Neural cell (in vitro differentiated cells): ENCODE measurements around the gene IQGAP2. TPM values are rescaled to one million over a fixed set of nuclear protein-coding genes. Genes with fewer than 3 reads are reported as not detected.

Experiments used
- H2AFZ ChIP-seq: fragments of 200-600, 300-800 bp; sonication (generic), shearing (Covaris generic); 2 replicates; pipeline ENCODE4 v1.6.0; 2014; ENCODE audit warnings: low read depth, mild to moderate bottlenecking, antibody characterized with exemption, low read length, moderate library complexity
- H3F3A ChIP-seq: fragments of 200-600 bp; shearing (Covaris generic); 2 replicates; pipeline ENCODE4 v1.6.1; 2016; ENCODE audit warnings: mild to moderate bottlenecking, moderate library complexity, mixed read lengths, antibody characterized with exemption, low read length; ENCODE audit not compliant: insufficient read depth, poor library complexity, severe bottlenecking
- H3K27ac ChIP-seq: fragments of 200-600, 300-800 bp; sonication (generic), shearing (Covaris generic); 2 replicates; pipeline ENCODE4 v1.5.1; 2014; ENCODE audit warnings: mild to moderate bottlenecking, low read length, moderate library complexity
- H3K27me3 ChIP-seq: fragments of 300-800, 200-600 bp; sonication (generic), shearing (Covaris generic); 2 replicates; pipeline ENCODE4 v1.6.0; 2014; ENCODE audit warnings: mild to moderate bottlenecking, low read depth, low read length, moderate library complexity; ENCODE audit not compliant: insufficient read depth
- H3K36me3 ChIP-seq: fragments of 300-800, 200-600 bp; sonication (generic), shearing (Covaris generic); 2 replicates; pipeline ENCODE4 v1.5.1; 2014; ENCODE audit warnings: mild to moderate bottlenecking, antibody characterized with exemption, low read length, moderate library complexity; ENCODE audit not compliant: insufficient read depth
- H3K4me2 ChIP-seq: fragments of 300-800, 200-600 bp; sonication (generic), shearing (Covaris generic); 2 replicates; pipeline ENCODE4 v1.6.0; 2014; ENCODE audit warnings: mild to moderate bottlenecking, low read length
- H3K4me3 ChIP-seq: fragments of 300-800, 200-600 bp; sonication (generic), shearing (Covaris generic); 2 replicates; pipeline ENCODE4 v1.5.1; 2014; ENCODE audit warnings: mild to moderate bottlenecking, low read length, moderate library complexity
- H3K79me2 ChIP-seq: fragments of 200-600 bp; shearing (Covaris generic); replicated peaks from 2 replicates; pipeline ENCODE4 v1.6.0; 2014; ENCODE audit warnings: mild to moderate bottlenecking, low read length, moderate library complexity; ENCODE audit not compliant: insufficient read depth
- H3K9ac ChIP-seq: fragments of 300-800, 200-600 bp; sonication (generic), shearing (Covaris generic); 2 replicates; pipeline ENCODE4 v1.6.1; 2016; ENCODE audit warnings: mild to moderate bottlenecking, low read length, mixed read lengths
- H3K9me2 ChIP-seq: fragments of 200-600 bp; shearing (Covaris generic); 2 replicates; pipeline ENCODE4 v1.6.1; 2016; ENCODE audit warnings: mild to moderate bottlenecking, low read length, mixed read lengths; ENCODE audit not compliant: insufficient read depth
- H3K9me3 ChIP-seq: fragments of 200-600, 300-800 bp; sonication (generic), shearing (Covaris generic); 2 replicates; pipeline ENCODE4 v1.6.1; 2016; ENCODE audit warnings: mild to moderate bottlenecking, mixed run types, low read length, moderate library complexity, mixed read lengths
- H4K20me1 ChIP-seq: fragments of 200-600 bp; shearing (Covaris generic); 2 replicates; pipeline ENCODE4 v1.6.1; 2016; ENCODE audit warnings: mild to moderate bottlenecking, mixed run types; ENCODE audit not compliant: insufficient read depth
- EP300 ChIP-seq: fragments of 450-650 bp; conservative IDR thresholded peaks from 2 replicates; pipeline ENCODE4 v1.6.1; 2014; ENCODE audit warnings: antibody characterized with exemption, mild to moderate bottlenecking, moderate library complexity; ENCODE audit not compliant: poor library complexity, severe bottlenecking
- EZH2 ChIP-seq: fragments of 200-600, 300-800 bp; shearing (Covaris generic), sonication (generic); IDR thresholded peaks from 2 replicates; pipeline ENCODE4 v1.6.1; 2014; ENCODE audit warnings: antibody characterized with exemption, low read length, borderline replicate concordance, mild to moderate bottlenecking; ENCODE audit not compliant: insufficient read depth, poor library complexity, severe bottlenecking
- MXI1 ChIP-seq: fragments of 450-650 bp; conservative IDR thresholded peaks from 2 replicates; pipeline ENCODE4 v1.6.1; 2014; ENCODE audit warnings: antibody characterized with exemption, mild to moderate bottlenecking; ENCODE audit not compliant: poor library complexity, severe bottlenecking
- POLR2AphosphoS5 ChIP-seq: IDR thresholded peaks from 2 replicates; pipeline ENCODE4 v1.6.1; 2012
- RAD21 ChIP-seq: fragments of 450-650 bp; conservative IDR thresholded peaks from 2 replicates; pipeline ENCODE4 v1.6.1; 2014; ENCODE audit warnings: antibody characterized with exemption, mild to moderate bottlenecking, moderate library complexity
- SMC3 ChIP-seq: fragments of 450-650 bp; conservative IDR thresholded peaks from 2 replicates; pipeline ENCODE4 v1.6.1; 2014; ENCODE audit warnings: antibody characterized with exemption, mild to moderate bottlenecking, moderate library complexity; ENCODE audit not compliant: poor library complexity
- TAF1 ChIP-seq: IDR thresholded peaks from 2 replicates; pipeline ENCODE4 v1.6.1; 2012; ENCODE audit warnings: low read depth
- polyA plus RNA-seq: library from polyadenylated mRNA; depleted of rRNA; stranded (reverse); fragments of >200 nt; gene quantifications from 2 replicates; pipeline ENCODE4 v1.2.3, GENCODE V29; 2014
- TF ChIP-seq, protein P1 (sequence below): IDR thresholded peaks from 2 replicates; pipeline ENCODE4 v1.6.1; 2012; ENCODE audit warnings: borderline replicate concordance
- TF ChIP-seq, protein P2 (sequence below): fragments of 450-650 bp; IDR thresholded peaks from 2 replicates; pipeline ENCODE4 v1.5.1; 2014; ENCODE audit warnings: antibody characterized with exemption, mild to moderate bottlenecking, moderate library complexity; ENCODE audit not compliant: poor library complexity, severe bottlenecking

The IQGAP2 gene
- polyA plus RNA-seq, 1 donor from 2014 or later, result 5.2 TPM

DNA sequence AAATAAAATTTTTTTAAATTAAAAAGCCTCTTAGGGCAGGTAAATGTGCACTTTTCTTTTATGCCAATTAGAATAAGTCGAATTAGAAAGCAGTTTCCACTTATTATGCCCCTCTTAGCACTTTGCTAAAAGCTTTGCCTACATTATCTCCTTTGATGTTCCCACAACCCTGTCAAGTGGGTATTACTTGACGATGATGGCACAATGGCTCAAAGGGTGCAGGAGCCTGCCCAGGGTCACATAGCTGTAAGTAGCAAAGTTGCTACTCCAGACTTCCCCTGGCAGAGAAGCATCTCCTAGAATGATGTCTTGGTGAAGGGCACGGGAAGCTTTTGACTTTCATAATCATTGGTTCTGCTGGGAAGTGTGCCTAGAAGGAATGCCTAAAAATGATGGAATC is 18.4 kb upstream of the IQGAP2 start (continued):
- no peak for TF ChIP-seq EZH2

GRCh38 chr5:76385540-76385939 is 17.5 kb upstream of the IQGAP2 start:
- no peak overlapping the region for H3K4me3 ChIP-seq
- H3K79me2 ChIP-seq, result no peaks in the 10 kb centered on the region
- no peak overlapping the region for H3K27ac ChIP-seq
- no peak overlapping the region for H3K4me2 ChIP-seq
- no peaks in the 10 kb centered on the region for H3K9me2 ChIP-seq
- no peaks in the 10 kb centered on the region for H3K27me3 ChIP-seq
- no peaks in the 10 kb centered on the region for H4K20me1 ChIP-seq
- no peak for TF ChIP-seq SMC3
- TF ChIP-seq, protein P1, sequence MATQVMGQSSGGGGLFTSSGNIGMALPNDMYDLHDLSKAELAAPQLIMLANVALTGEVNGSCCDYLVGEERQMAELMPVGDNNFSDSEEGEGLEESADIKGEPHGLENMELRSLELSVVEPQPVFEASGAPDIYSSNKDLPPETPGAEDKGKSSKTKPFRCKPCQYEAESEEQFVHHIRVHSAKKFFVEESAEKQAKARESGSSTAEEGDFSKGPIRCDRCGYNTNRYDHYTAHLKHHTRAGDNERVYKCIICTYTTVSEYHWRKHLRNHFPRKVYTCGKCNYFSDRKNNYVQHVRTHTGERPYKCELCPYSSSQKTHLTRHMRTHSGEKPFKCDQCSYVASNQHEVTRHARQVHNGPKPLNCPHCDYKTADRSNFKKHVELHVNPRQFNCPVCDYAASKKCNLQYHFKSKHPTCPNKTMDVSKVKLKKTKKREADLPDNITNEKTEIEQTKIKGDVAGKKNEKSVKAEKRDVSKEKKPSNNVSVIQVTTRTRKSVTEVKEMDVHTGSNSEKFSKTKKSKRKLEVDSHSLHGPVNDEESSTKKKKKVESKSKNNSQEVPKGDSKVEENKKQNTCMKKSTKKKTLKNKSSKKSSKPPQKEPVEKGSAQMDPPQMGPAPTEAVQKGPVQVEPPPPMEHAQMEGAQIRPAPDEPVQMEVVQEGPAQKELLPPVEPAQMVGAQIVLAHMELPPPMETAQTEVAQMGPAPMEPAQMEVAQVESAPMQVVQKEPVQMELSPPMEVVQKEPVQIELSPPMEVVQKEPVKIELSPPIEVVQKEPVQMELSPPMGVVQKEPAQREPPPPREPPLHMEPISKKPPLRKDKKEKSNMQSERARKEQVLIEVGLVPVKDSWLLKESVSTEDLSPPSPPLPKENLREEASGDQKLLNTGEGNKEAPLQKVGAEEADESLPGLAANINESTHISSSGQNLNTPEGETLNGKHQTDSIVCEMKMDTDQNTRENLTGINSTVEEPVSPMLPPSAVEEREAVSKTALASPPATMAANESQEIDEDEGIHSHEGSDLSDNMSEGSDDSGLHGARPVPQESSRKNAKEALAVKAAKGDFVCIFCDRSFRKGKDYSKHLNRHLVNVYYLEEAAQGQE, result no peak
- TF ChIP-seq MXI1, result no peak
- no peak for TF ChIP-seq EP300
- TF ChIP-seq TAF1, result no peak
- no peaks in the 10 kb centered on the region for H3F3A ChIP-seq
- H3K36me3 ChIP-seq, result no peaks in the 10 kb centered on the region
- no peak overlapping the region for H3K9ac ChIP-seq
- H2AFZ ChIP-seq, result no peak overlapping the region
- H3K9me3 ChIP-seq, result no peaks in the 10 kb centered on the region

DNA sequence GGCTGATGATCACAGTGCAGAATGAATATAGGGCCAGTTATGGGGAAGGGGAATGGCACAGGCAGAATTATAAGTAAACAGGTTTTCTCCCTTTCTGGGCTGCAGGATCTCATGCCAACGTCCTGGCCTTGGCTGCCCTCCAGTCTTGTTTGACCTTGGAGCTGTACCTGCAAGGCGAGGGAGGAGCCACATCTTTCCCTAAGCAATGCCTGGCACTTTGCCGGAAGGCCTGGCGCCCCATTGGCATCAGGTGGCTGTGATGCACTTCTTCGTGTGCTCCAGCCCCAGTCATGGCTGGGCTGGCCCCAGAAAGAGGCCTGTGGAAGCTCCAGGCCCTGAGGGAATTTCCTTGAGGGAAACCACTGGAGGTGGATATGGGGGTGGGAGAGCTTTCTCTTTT is 16.7 kb upstream of the IQGAP2 start:
- TF ChIP-seq POLR2AphosphoS5, result no peak
- no peak for TF ChIP-seq RAD21
- TF ChIP-seq, protein P1, result no peak
- TF ChIP-seq SMC3, result no peak
- TF ChIP-seq, protein P2, sequence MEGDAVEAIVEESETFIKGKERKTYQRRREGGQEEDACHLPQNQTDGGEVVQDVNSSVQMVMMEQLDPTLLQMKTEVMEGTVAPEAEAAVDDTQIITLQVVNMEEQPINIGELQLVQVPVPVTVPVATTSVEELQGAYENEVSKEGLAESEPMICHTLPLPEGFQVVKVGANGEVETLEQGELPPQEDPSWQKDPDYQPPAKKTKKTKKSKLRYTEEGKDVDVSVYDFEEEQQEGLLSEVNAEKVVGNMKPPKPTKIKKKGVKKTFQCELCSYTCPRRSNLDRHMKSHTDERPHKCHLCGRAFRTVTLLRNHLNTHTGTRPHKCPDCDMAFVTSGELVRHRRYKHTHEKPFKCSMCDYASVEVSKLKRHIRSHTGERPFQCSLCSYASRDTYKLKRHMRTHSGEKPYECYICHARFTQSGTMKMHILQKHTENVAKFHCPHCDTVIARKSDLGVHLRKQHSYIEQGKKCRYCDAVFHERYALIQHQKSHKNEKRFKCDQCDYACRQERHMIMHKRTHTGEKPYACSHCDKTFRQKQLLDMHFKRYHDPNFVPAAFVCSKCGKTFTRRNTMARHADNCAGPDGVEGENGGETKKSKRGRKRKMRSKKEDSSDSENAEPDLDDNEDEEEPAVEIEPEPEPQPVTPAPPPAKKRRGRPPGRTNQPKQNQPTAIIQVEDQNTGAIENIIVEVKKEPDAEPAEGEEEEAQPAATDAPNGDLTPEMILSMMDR, result no peak
- no peak for TF ChIP-seq TAF1
- TF ChIP-seq EZH2, result no peak
- no peak for TF ChIP-seq EP300
- TF ChIP-seq MXI1, result no peak
- Histone ChIP-seq H3F3A (no peaks in the 10 kb centered on the region), H3K9me2 (no peaks in the 10 kb centered on the region), H3K4me2 (no peak overlapping the region), H3K9me3 (no peaks in the 10 kb centered on the region), H3K9ac (no peak overlapping the region), H3K27me3 (no peaks in the 10 kb centered on the region), H3K27ac (no peak overlapping the region), H4K20me1 (no peaks in the 10 kb centered on the region), H3K79me2 (no peaks in the 10 kb centered on the region), H2AFZ (no peak overlapping the region), H3K36me3 (no peaks in the 10 kb centered on the region), H3K4me3 (no peak overlapping the region)
